Stimulated activated CD4-positive, alpha-beta T cell treated with anti-CD3 and anti-CD28 coated beads, TNF-alpha, amount 100 ng/mL, for 1 hour (primary cell): ENCODE measurements around the gene BCL11B.

ENCODE experiments used
- DNase-seq, 3 donors: peaks; one replicate each; pipeline ENCODE4 v3.0.0-alpha.2; 2020; ENCODE audit warnings: low read depth in 3 of 3, low spot score in 1 of 3

Gene BCL11B

DNA sequence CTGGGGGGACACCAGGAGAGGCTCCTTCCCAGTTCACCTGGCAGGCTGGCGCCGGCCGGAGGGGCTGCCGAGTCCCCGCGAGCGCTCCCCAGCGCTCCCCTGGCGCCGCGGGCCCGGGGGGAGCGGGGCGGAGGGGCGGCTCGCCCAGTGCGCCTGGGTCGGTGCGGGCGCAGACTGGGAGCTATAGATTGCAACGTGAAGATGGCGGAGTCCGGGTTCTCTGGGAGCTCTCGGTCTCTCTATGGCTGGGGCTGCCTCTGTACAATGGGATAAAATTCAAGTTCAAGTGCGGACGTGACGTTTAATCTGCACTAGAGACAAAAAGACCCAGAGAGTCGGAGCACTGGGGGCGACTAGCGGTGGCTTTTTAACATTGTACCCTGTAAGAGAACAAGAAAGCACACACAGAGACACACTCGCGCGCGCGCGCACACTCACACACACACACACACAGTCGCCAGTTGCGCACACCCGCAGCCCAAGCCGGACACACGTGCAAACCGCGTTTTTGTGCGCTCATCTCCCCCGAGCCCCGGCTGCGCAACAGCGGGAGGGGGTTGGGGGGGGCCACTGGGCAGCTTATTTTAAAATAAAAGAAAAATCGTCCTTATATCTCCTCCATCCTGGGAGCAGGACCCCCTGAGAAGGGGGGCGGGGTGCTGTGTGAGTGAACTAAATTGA is at the start of gene BCL11B:
BCL11B (minus strand) TSS at position 247 of the 681 bp plus-strand sequence. CDS start 979 bp downstream, outside the sequence.
- peak; percentile 72 to 80 (median 78) for DNase-seq

DNA sequence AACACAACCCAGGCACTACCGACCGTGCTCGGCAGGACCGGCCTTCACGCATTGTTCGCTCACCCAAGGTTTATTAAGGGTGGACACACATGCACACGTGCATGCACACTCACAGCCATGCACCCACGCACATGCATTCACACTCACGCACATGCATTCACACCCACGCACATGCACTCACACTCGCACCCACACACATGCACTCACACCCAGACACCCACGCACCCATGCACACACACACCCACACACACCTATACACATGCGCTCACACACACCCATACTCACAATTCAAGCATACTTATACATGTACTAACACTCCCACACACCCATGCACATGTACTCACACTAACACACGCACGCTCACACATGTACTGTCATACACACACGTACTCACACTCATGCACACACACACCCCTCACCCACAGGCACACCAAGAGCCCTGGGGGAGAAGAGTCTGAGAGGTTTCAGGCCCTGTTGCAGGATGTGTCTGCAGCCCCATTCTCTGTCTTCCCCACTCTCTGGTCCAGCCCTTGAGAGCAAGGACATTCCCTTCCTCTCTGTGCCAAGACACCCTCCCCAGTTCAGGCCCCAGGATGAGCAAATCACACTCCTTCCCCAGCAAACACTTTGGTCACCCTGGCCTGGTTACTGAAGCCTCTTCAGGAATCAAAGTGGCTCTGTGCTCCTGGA is 49.4 kb upstream of the BCL11B start:
- DNase-seq, result no peak

DNA sequence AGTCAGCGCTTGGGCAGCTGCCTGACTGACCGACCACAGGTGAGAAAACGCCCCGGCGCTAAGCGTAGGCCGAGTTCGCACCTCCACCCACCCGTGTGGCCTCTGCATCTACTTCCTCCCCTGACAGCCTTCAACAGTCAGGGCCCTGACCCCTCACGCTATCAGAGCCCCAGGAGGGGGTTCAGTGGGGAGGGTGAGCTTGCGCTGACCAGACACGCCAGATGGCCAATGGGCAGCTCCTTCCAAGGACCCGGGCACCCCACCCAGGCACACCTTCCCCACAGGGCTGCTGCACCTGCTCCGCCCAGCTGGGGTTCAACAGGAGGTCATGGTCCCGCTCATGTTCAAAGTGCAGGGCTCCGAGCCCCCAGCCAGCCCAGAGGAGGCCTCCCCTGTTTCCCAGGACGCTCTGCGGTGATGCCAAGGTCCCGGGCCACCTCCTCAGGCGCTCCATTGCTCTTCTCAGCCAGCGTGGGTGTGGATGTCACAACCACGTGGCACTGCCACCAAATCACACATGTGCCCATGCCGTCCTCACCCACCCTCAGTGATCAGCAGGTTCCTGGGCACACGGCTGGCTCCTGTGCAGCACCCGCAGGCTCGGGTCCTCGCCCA is 48.7 kb upstream of the BCL11B start:
- DNase-seq, result no peak

DNA sequence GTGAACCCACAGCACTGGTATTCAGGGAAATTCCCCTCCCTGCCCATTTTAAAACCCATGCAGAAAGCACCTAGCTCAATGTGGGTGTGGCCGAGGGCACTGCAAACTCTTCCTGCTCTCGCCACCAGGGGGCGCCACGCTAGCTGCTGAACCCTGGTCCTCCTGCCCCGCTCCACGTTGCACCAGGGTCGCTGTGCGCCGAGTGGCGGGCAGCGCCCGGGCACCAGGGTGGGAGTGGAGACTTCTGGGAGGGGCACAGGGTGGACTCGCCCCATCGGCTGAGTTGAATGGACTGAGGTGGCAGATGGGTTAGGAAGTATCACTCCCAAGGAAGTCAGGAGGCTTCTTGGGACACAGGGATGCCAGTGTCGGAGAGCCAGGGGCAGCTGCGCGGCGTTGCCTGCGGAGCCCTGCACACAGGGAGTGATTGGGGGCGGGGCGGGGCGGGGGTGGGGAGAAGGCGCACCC is 48.1 kb upstream of the BCL11B start:
- DNase-seq, result peak; percentile 21 to 69 (median 49)

DNA sequence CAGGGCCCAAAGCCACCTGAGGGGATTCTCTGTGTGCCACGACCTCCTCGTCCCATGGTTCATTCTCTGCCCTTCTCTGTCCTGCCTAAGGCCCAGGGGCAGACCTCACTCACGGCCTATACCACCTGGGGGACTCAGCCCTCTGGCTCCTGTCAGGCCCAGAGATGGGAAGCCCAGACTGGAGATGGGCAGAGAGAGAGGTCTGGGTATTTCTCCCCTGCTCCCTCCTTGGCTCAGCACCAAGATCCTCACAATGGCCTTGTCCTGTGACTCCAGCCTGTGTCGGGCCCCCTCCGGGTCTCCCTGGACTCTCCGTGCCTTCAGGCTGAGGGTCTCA is 46.9 kb upstream of the BCL11B start:
- DNase-seq, result no peak

DNA sequence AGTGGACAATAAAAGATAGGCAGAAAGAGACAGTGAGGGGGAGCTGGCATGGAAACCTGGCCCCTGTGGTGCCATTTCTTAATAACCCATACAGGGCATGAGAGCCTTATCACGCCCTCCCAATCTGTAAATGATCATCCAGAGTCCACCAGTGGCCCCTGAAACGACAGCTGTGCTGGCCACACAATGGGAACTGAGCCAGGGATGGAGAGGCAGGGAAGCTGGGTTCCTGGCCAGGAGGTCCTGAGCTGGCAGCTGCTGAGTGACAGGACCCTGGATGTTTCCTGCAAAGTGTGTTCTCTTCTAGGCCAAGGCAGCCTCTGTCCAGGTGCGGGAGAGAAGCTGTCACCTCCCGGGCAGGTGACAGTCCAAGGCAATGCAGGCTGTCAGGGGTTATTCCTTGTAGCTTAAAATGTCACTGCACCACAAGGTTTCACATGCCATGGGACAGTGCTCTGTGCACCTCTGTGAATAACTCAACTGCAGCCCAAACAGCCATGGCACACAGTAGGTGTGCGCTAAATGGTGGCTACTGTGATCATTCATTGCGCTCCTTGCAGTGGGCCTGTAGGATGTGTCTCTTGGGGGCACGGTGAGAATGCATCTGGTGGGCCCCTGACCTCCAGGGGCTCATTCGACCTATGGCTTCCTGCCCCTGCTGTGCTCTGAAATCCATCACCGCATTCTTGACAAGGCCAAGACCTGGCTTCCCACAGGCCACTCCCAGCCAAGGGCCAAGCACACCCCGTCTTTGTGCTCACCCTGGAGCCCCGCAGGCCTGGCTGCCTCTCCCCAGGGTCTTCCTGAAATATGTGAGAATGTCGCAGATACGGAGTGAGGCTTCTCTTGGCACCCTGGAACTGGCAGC is 46.3 kb upstream of the BCL11B start:
- no peak for DNase-seq

DNA sequence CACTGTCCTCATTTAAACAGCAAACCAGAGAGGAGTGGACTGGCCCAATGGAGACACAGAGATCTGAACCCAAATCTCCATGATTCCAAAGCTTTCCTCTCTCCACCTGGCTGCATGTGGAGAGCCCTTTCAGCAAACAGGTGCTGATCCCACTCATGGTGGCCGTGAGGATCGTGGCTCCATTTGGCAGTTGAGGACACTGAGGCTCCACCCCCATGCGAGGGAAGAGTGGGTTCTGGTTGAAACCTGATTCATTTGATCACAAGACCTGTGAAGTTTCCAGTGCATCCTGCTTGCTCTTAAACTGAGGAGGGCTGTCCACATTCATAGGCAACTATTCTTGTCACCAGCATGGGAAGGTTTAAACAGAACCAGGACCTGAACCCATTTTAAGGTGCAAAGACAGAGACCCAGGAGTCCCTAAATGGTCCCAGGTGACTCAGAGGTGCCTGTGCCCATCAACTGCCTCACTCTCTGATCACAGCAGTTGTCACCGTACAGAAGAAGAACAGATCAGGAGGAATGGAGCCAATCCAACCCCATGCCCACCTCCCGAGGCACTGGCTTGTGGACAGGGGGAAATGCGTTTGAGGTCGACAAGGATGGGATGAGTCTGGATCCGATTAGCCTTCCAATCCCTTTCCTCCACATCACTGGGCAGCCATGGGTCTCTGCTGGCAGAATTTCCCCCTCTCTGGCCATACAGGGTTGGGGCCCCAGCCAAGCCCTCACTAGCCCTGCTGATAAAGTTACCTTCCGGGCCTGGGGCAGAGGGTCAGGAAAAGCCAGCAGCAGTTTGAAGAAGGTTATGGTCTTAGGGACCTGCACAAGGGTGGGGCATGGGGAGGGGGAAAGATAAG is 45.5 kb upstream of the BCL11B start:
- DNase-seq, result no peak

DNA sequence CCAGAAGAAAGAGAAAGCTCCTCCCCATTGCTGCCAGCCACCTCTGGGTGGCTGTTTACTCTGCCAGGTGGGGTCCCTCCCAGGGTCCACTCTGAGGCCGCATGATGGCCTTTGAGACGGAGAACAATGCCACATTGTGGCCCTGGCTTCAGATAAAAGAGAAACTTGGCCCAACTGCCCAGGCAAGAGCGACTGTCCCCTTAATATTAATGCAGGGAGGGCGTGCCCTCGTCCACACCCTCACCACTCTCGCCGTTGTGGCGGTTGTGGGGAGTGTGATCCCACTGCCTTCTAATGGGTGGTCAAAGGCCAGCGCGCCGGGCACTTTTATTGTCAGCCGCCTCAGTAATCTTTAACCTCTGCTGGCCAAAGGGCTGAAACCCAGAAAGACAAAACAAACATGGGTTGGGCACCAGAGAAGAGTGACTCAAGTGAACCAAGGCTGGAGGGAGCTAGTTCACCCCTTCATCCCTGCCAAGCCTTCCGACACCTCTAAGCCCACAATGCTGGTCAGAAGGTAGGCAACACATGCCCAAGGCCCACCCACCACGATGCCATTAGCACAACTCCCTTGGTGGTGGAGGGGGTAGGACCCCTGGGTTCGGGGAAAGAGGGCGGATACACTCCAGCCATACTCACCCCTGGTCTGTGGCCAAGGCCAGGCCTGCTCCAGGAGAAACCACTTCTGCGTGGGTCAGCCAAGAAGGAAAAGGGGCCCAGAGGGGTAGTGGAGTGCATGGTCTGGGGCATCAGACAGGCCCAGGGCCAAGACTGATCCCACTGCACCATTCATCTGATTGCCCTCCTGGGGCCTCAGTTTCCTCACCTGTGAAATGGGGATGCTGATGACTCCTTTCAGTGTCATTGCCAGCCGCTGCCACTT is 44.5 kb upstream of the BCL11B start:
- no peak for DNase-seq

DNA sequence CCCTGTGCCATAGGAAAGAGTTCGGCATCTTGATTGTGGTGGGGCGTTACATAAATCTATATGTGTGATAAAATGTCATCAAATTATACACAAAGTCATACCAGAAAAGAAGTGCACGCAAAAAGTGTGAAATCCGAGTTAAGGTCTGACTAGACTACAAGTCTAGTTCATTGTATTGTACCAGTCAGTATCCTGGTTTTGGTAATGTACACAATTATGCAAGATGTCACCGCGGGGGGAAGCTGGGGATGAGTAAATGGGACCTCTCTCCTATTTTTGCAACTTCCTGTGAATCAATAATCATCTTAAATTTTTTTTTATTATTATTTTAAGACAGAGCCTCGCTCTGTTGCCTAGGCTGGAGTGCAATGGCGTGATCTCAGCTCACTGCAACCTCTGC is 43.2 kb upstream of the BCL11B start:
- no peak for DNase-seq

DNA sequence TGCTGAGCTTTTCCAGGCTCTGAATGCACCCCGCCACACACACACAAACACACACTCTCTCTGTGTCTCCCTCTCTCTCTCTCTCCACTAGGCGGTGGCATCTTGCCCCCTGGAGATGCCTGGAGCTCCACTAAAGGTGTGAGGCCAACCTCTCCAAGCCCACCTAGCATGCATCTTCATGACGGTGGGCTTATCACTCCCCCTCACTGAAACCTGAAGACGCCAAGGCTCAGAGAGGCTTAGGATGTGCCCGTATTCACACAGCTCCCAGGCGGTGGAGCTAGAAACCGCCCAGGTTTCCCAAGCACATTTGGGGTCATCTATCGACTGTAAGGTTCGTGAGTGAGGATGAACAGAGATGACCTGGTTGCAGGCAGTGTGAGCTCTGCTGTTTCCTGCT is 42.6 kb upstream of the BCL11B start:
- DNase-seq, result no peak

DNA sequence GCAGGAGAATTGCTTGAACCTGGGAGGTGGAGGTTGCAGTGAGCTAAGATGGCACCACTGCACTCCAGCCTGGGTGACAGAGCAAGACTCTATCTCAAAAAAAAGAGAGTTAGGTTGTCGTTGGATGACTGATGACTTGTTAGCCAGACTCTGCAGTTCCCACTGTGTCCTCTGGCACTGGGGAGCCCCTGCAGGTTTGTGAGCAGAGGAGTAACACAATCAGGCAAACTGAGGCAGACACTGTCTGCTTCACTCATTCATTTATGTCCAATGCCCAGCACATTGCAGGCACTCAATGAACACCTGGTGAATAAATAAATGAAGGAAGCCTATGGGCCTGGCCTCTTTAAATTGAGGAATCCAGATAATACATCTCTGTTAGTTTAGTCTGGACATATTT is 41.2 kb upstream of the BCL11B start:
- DNase-seq, result no peak

DNA sequence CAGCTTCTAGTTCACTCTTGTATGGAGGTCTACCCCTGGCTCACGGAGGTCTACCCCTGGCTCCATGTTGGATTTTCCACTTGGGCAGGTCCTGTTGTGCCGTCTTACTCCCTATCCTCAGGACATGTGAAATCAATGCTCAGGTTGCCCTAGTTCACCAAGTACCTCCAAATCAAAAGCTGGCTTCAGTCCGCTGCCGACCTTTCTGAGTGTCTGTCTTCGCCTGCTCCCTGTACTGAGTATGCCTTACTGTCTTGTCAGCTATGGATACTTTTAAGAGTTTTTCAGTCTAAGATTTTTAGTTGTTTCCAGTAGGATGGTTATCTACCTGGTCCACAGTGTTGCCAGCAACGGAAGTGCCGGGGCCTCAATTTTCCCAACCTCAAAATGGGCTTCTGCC is 40.1 kb upstream of the BCL11B start:
- no peak for DNase-seq

DNA sequence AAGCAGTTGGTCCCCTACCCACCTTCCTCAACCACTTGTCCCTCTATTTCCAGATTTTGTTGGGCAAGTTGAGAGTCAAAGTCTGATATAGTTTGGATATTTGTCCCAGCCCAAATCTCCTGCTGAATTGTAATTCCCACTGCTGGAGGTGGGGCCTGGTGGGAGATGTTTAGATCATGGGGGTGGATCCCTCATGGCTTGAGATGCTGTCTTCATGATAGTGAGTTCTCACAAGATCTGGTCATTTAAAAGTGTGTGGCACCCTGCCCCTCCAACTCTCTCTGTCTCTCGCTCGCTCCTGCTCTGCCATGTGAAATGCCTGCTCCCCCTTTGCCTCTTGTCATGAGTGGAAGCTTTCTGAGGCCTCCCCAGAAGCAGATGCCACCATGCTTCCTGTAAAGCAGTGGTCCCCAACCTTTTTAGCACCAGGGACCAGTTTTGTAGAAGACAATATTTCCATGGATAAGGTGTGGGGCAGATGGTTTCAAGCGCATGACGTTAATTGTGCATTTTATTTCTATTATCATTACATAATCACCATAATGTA is 37.3 kb upstream of the BCL11B start:
- no peak for DNase-seq

DNA sequence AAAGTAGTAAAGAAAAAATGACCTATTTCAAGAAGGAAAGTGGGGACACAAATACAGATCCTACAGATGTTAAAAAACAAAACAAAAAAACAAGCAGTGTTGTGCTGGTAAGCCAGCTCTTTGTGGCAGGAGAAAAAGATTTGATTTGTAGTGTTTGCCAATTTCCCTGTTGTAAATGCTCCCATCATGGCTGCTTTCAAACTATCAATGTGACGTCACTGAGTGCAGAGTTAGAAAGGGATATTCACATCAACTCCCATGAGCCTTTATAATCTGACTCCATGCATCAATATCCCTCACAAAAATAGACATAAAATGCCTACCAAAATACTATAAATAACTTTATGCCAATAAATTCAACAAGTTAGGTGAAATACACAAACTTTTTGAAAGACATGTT is 32.2 kb upstream of the BCL11B start:
- DNase-seq, result no peak

DNA sequence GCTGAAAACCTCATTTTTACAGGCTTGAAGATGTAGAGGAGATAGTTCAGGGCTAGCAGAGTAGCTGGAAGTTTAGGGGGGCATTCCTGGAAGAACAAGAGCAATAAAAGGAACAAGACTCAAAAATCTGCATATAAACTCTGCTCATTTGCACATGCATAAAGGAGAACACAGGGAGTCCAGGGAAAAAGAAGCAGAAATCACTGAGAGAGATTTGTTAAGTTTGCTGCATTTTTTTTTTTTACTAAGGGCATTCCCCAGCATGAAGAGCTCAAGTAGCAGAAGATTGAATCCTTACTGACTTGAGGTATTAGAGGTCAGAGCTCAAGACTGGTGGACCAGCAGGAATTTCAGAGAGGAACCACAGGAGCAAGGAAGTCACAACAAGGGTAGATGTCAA is 28.2 kb upstream of the BCL11B start:
- DNase-seq, result no peak

DNA sequence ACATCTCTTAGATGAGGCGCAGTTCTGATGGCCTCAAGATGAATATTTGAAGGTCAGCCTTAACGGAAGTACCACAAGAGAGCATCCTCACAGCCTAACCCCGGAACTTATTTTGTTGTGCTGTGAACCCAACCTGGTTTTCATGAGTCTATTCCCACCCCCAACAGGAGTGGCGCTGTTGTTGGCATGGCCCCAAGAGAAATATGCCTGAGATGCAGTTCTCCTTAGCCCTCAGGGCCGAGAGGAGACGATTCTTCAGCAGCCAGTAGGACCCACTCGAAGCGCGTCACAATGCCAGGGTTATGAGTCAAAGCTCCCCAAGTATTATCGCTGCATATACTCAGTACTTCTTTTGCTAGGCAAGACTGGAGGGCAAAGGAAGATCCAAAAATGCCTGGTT is 24.5 kb upstream of the BCL11B start:
- no peak for DNase-seq

DNA sequence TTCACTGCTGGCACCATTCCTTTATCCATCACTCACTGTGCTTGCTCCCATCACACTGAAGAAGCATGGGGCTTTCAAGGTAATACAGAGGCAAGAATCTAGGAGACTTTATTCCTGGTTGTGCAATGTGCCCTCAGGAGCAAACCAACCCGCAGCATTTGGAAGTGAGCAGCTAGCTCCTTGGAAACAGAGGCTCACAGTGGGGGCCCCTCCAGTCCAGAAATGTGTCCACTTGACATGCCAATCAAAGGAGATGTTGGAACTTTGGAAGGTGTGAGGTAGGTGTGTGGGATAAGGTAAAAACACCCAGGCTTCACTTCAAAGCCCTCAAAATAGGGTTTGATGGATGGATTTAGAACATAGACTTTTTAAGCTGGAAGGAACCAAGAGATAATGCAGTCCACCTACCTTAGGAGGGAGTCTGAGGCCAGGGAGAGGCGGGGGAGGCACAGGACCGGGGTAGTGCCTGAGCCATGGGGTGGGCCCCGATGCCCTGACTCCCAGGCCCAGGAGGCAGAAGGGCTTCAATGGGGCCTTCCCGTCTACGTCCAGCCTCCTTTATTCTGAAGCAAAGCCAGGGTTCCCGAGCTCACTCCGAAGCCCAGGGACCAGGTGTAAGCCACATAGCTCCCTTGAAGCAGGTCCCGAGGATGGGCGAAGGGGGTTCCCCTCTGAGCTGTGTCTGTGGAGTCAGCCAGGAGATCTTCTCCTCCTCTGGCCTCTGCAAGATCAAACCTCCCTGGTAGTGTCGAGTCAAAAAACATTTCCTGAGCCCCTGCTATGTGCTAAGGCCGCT is 17.6 kb upstream of the BCL11B start:
- no peak for DNase-seq

DNA sequence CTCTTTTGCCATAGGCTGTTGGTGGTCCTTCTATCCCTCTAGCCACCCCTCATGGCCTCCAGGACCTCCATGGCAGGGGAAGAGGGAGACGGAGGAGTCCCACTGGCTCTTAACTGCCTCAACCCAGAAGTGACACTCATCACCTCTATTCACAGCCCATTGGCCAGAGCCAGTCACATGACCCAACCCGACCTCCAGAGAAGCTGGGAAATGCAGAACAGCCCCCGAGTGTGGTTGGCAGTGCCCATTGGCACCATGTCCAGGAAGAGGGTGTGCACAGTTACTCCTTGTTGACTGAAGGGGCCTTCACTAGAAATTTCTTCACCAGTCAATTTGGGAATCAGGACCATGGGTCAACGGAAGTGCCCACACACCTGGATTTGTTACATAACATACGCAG is 17.0 kb upstream of the BCL11B start:
- DNase-seq, result no peak
